H1 (cell line): ENCODE data around the gene EXOSC1. TPM values are rescaled to one million over a fixed set of nuclear protein-coding genes. Genes with fewer than 3 reads are reported as not detected.

Experiments used
- CTCF ChIA-PET: fragments of 300-600 bp; sonication (Branson Sonifier 250); formaldehyde crosslinking; loops from one replicate; lab custom pipeline; 2021; ENCODE audit not compliant: partially characterized antibody; lab: Charles Lee
- POLR2A ChIA-PET: fragments of 300-600 bp; sonication (Branson Sonifier 250); formaldehyde crosslinking; loops from one replicate; lab custom pipeline; 2021; ENCODE audit warnings: inconsistent platforms; ENCODE audit not compliant: partially characterized antibody; lab: Charles Lee
- DNase-seq, 2 experiments: peaks; one replicate each; pipeline versions ENCODE4 v3.0.0 to v3.0.0-alpha.2; 2010 to 2022; ENCODE audit warnings: low spot score in 2 of 2, low read depth in 1 of 2, mixed read lengths in 1 of 2
- FAIRE-seq: peaks from 2 replicates; lab custom pipeline; 2011; peaks lifted over from hg19 to GRCh38; lab: Jason Lieb, UNC
- H2AFZ ChIP-seq: 2 replicates; pipeline ENCODE4 v1.8.1; 2012; ENCODE audit warnings: low read length, inconsistent platforms
- H2AK5ac ChIP-seq: 2 replicates; pipeline ENCODE4 v1.6.1; 2013; ENCODE audit warnings: low read depth, low read length
- H2BK120ac ChIP-seq: replicated peaks from 2 replicates; pipeline ENCODE3; 2013; ENCODE audit warnings: low read depth, low read length, inconsistent platforms
- H2BK12ac ChIP-seq: 2 replicates; pipeline ENCODE4 v1.6.1; 2013; ENCODE audit warnings: low read depth, low read length
- H2BK15ac ChIP-seq: 2 replicates; pipeline ENCODE4 v1.6.1; 2013; ENCODE audit warnings: low read length
- H2BK20ac ChIP-seq: 2 replicates; pipeline ENCODE4 v1.6.1; 2013; ENCODE audit warnings: low read length
- H2BK5ac ChIP-seq: 2 replicates; pipeline ENCODE4 v1.6.1; 2013; ENCODE audit warnings: low read depth, low read length
- H3K14ac ChIP-seq: 2 replicates; pipeline ENCODE4 v1.6.1; 2013; ENCODE audit warnings: inconsistent platforms; ENCODE audit not compliant: insufficient read length
- H3K18ac ChIP-seq: 2 replicates; pipeline ENCODE4 v1.6.1; 2013; ENCODE audit warnings: low read length; ENCODE audit errors: extremely low read depth
- H3K23ac ChIP-seq: 2 replicates; pipeline ENCODE4 v1.6.1; 2013; ENCODE audit warnings: inconsistent platforms; ENCODE audit not compliant: insufficient read length
- H3K23me2 ChIP-seq: 2 replicates; pipeline ENCODE4 v1.6.1; 2013; ENCODE audit warnings: low read depth, low read length
- H3K27ac ChIP-seq: 2 replicates; pipeline ENCODE4 v1.6.1; 2011; ENCODE audit warnings: low read depth, low read length, inconsistent platforms
- H3K27me3 ChIP-seq, 4 experiments: replicated peaks in 1 of 4; 1 replicate in 1 of 4; 2 replicates in 3 of 4; pipeline versions ENCODE4 v1.6.1 to v1.8.1; 2011 to 2013; ENCODE audit warnings: low read length in 3 of 4, mild to moderate bottlenecking in 3 of 4, inconsistent platforms in 2 of 4, mixed read lengths in 2 of 4, moderate library complexity in 1 of 4; ENCODE audit not compliant: control insufficient read depth in 3 of 4, insufficient read depth in 3 of 4; ENCODE audit errors: extremely low read depth in 1 of 4
- H3K36me3 ChIP-seq, 4 experiments: 2 replicates each; pipeline versions ENCODE4 v1.6.1 to v1.8.1; 2011 to 2013; ENCODE audit warnings: mild to moderate bottlenecking in 4 of 4, low read length in 3 of 4, moderate library complexity in 2 of 4, control low read depth in 1 of 4, inconsistent platforms in 1 of 4; ENCODE audit not compliant: insufficient read depth in 4 of 4, control insufficient read depth in 2 of 4
- H3K4ac ChIP-seq: replicated peaks from 2 replicates; pipeline ENCODE3; 2013; ENCODE audit warnings: low read length, low read depth, mixed read lengths, inconsistent platforms; ENCODE audit not compliant: insufficient read length
- H3K4me1 ChIP-seq, 4 experiments: replicated peaks in 1 of 4; 1 replicate in 1 of 4; 2 replicates in 3 of 4; pipeline versions ENCODE4 v1.6.1 to v1.8.1; 2011 to 2013; ENCODE audit warnings: low read length in 3 of 4, inconsistent platforms in 2 of 4, mixed read lengths in 1 of 4; ENCODE audit not compliant: insufficient read depth in 4 of 4, control insufficient read depth in 3 of 4
- H3K4me2 ChIP-seq, 2 experiments: 2 replicates each; pipeline versions ENCODE4 v1.6.1 to v1.8.1; 2011 to 2013; ENCODE audit warnings: low read depth in 2 of 2, low read length in 2 of 2, control low read depth in 1 of 2, inconsistent platforms in 1 of 2, mild to moderate bottlenecking in 1 of 2; ENCODE audit not compliant: insufficient read depth in 1 of 2
- H3K4me3 ChIP-seq, 4 experiments: fragments of 200-600, 300-600 bp in 1 of 4; sonication (generic), shearing (Covaris generic), sonication (Bioruptor Twin) in 1 of 4; 2 replicates each; pipeline versions ENCODE4 v1.5.1 to v1.8.1; 2011 to 2016; ENCODE audit warnings: low read length in 4 of 4, low read depth in 3 of 4, control low read depth in 2 of 4, inconsistent platforms in 2 of 4, mild to moderate bottlenecking in 2 of 4, mixed read lengths in 1 of 4, moderate library complexity in 1 of 4; ENCODE audit not compliant: insufficient read depth in 2 of 4; ENCODE audit errors: extremely low read depth in 1 of 4
- H3K56ac ChIP-seq: replicated peaks from 2 replicates; pipeline ENCODE3; 2013; ENCODE audit warnings: low read depth, mild to moderate bottlenecking, mixed read lengths, low read length, inconsistent platforms; ENCODE audit not compliant: insufficient read length
- H3K79me1 ChIP-seq: 2 replicates; pipeline ENCODE4 v1.6.1; 2013; ENCODE audit warnings: low read depth, low read length, control low read depth
- H3K79me2 ChIP-seq, 2 experiments: 2 replicates each; pipeline versions ENCODE4 v1.6.1 to v1.8.1; 2012 to 2013; ENCODE audit warnings: low read length in 2 of 2, mild to moderate bottlenecking in 2 of 2, inconsistent platforms in 1 of 2; ENCODE audit not compliant: insufficient read depth in 2 of 2, control insufficient read depth in 1 of 2
- H3K9ac ChIP-seq, 4 experiments: replicated peaks in 1 of 4; 1 replicate in 1 of 4; 2 replicates in 3 of 4; pipeline versions ENCODE4 v1.6.1 to v1.8.1; 2011 to 2013; ENCODE audit warnings: low read depth in 3 of 4, low read length in 3 of 4, control low read depth in 2 of 4, mild to moderate bottlenecking in 2 of 4, moderate library complexity in 2 of 4, inconsistent platforms in 1 of 4; ENCODE audit errors: extremely low read depth in 1 of 4
- H3K9me3 ChIP-seq, 2 experiments: 2 replicates each; pipeline versions ENCODE4 v1.6.1 to v1.8.1; 2012 to 2013; ENCODE audit warnings: mild to moderate bottlenecking in 2 of 2, moderate library complexity in 2 of 2, control low read depth in 1 of 2, inconsistent platforms in 1 of 2, low read depth in 1 of 2, low read length in 1 of 2, mixed read lengths in 1 of 2; ENCODE audit not compliant: insufficient read depth in 2 of 2
- H4K20me1 ChIP-seq, 2 experiments: replicated peaks in 1 of 2; 2 replicates each; pipeline versions ENCODE3 to v1.8.1; 2011 to 2013; ENCODE audit warnings: inconsistent platforms in 2 of 2, low read length in 2 of 2, mild to moderate bottlenecking in 1 of 2; ENCODE audit not compliant: insufficient read depth in 2 of 2, control insufficient read depth in 1 of 2
- H4K5ac ChIP-seq: 2 replicates; pipeline ENCODE4 v1.6.1; 2013; ENCODE audit warnings: low read length, low read depth, mixed read lengths, inconsistent platforms; ENCODE audit not compliant: insufficient read length
- H4K8ac ChIP-seq: 2 replicates; pipeline ENCODE4 v1.8.0; 2013; ENCODE audit warnings: mild to moderate bottlenecking, moderate library complexity, low read length, inconsistent platforms; ENCODE audit not compliant: insufficient read depth; ENCODE audit errors: extremely low read depth
- H4K91ac ChIP-seq: replicated peaks from 2 replicates; pipeline ENCODE3; 2013; ENCODE audit warnings: low read length, mixed read lengths, inconsistent platforms; ENCODE audit not compliant: insufficient read length
- CHD1 ChIP-seq: IDR thresholded peaks from 2 replicates; pipeline ENCODE4 v1.6.1; 2012; ENCODE audit warnings: low read depth, low read length, improper control_type of control experiment
- GABPA ChIP-seq: IDR thresholded peaks from 2 replicates; pipeline ENCODE4 v1.6.1; 2011; ENCODE audit warnings: mild to moderate bottlenecking, low read length, moderate library complexity, borderline replicate concordance; ENCODE audit not compliant: insufficient read depth
- JUN ChIP-seq: IDR thresholded peaks from 2 replicates; pipeline ENCODE4 v1.6.1; 2011; ENCODE audit warnings: low read depth, mild to moderate bottlenecking, improper control_type of control experiment, low read length
- KDM1A ChIP-seq: fragments of 200-600, 300-600 bp; sonication (generic); IDR thresholded peaks from 2 replicates; pipeline ENCODE4 v1.7.1; 2016; ENCODE audit warnings: mild to moderate bottlenecking, low read length, borderline replicate concordance
- NANOG ChIP-seq: IDR thresholded peaks from 2 replicates; pipeline ENCODE4 v1.6.1; 2011; ENCODE audit warnings: low read length, low read depth, mild to moderate bottlenecking, inconsistent platforms; ENCODE audit not compliant: insufficient read depth, poor library complexity, severe bottlenecking
- PHF8 ChIP-seq: fragments of 200-600 bp; sonication (generic); conservative IDR thresholded peaks from 2 replicates; pipeline ENCODE4 v1.7.1; 2012; ENCODE audit warnings: low read depth, mild to moderate bottlenecking, inconsistent platforms, low read length, moderate library complexity
- POLR2A ChIP-seq, 2 experiments: IDR thresholded peaks; 1 replicate in 1 of 2; 2 replicates in 1 of 2; pipeline ENCODE4 v1.6.1; 2011; ENCODE audit warnings: low read depth in 2 of 2, low read length in 2 of 2, mild to moderate bottlenecking in 2 of 2; ENCODE audit errors: control extremely low read depth in 1 of 2
- RXRA ChIP-seq: IDR thresholded peaks from 2 replicates; pipeline ENCODE4 v1.6.1; 2011; ENCODE audit warnings: low read depth, mild to moderate bottlenecking, low read length, moderate library complexity; ENCODE audit not compliant: insufficient read depth
- SIRT6 ChIP-seq: IDR thresholded peaks from one replicate; pipeline ENCODE4 v1.7.1; 2012; ENCODE audit warnings: low read length, inconsistent platforms
- SP1 ChIP-seq: IDR thresholded peaks from 2 replicates; pipeline ENCODE4 v1.6.1; 2011; ENCODE audit warnings: low read depth, low read length
- SP2 ChIP-seq: IDR thresholded peaks from 2 replicates; pipeline ENCODE4 v1.6.1; 2012; ENCODE audit warnings: mild to moderate bottlenecking, low read length, inconsistent platforms
- polyA plus RNA-seq, 7 experiments: library from polyadenylated mRNA; depleted of rRNA in 3 of 7; stranded (reverse) in 5 of 7; unstranded in 2 of 7; fragments of >200 nt in 5 of 7; fragments of 200-250 nt in 2 of 7; gene quantifications; 1 replicate in 5 of 7; 2 replicates in 1 of 7; 4 replicates in 1 of 7; pipeline versions ENCODE4 v1.2.1 to v1.2.3, GENCODE V29; 2011 to 2013; ENCODE audit warnings: missing spikeins in 2 of 7, mixed read lengths in 2 of 7
- total RNA-seq: library from RNA; stranded (reverse); fragmentation: NEBNext Ultra II Directional; extraction: Animal tissue kit (Norgen Biotek cat#: 25700); gene quantifications from 2 replicates; pipeline ENCODE4 v1.2.1, GENCODE V29; 2021

The EXOSC1 gene
- total and polyA plus RNA-seq, 2 of the 8 experiments (the other 6 are each of a cell fraction or from before 2014, with no cell fraction given), result 52.1 to 68.1 TPM

- H4K5ac ChIP-seq, result no peak overlapping the region
- DNase-seq (no peak), FAIRE-seq (no peak)
- no peaks in the 10 kb centered on the region for H3K23me2 ChIP-seq
- H2AK5ac ChIP-seq, result no peak overlapping the region
- no peak overlapping the region for H2BK120ac ChIP-seq
- peaks cover 0 to 11% of the 10 kb centered on the region in 2 experiments; a peak in 2 of 4 replicates for H3K79me2 ChIP-seq
- H3K4me1 ChIP-seq, result no peaks in the 10 kb centered on the region
- H4K20me1 ChIP-seq, result peaks cover 4 to 9% of the 10 kb centered on the region in 2 experiments
- H2BK12ac ChIP-seq, result no peak overlapping the region
- no peaks in the 10 kb centered on the region for H3K27me3 ChIP-seq
- no peak overlapping the region for H3K4ac ChIP-seq
- no peak overlapping the region for H2BK20ac ChIP-seq
- no peak overlapping the region for H3K56ac ChIP-seq
- ChIA-PET CTCF (interaction anchor here (0.8 to 2.3 kb wide), 8 partner anchors 10 to 33 kb away, joined by 3 to 13 read pairs (median 4); partner anchors contain the start of gene RRP12), POLR2A (interaction anchor here (0.5 to 10.5 kb wide), 29 partner anchors 9 to 281 kb away, joined by 3 to 185 read pairs (median 4); partner anchors contain the start of genes AVPI1, EXOSC1, RRP12 and UBTD1)
- no peak overlapping the region for H3K23ac ChIP-seq
- H3K4me3 ChIP-seq, result no peak overlapping the region
- no peak overlapping the region for H4K91ac ChIP-seq
- no peak overlapping the region for H3K27ac ChIP-seq
- no peak overlapping the region for H4K8ac ChIP-seq
- no peak overlapping the region for H3K9ac ChIP-seq
- no peak overlapping the region for H3K4me2 ChIP-seq
- H3K14ac ChIP-seq, result no peak overlapping the region
- no peak overlapping the region for H3K18ac ChIP-seq
- no peak overlapping the region for H2BK15ac ChIP-seq
- H3K9me3 ChIP-seq, result no peaks in the 10 kb centered on the region
- H2BK5ac ChIP-seq, result no peak overlapping the region
- no peak overlapping the region for H2AFZ ChIP-seq
- H3K79me1 ChIP-seq, result no peaks in the 10 kb centered on the region
- peaks cover 23 to 75% (median 57%) of the 10 kb centered on the region in 4 experiments for H3K36me3 ChIP-seq
- TF ChIP-seq SP1, result no peak
- no peak for TF ChIP-seq CHD1
- TF ChIP-seq GABPA, result no peak
- TF ChIP-seq PHF8, result no peak
- no peak for TF ChIP-seq POLR2A (IDR thresholded peaks at IDR 0.05; ENCODE audit: control extremely low read depth in 1 of 2, low read depth in 2 of 2, low read length in 2 of 2)
- no peak for TF ChIP-seq SIRT6
- TF ChIP-seq KDM1A, result no peak
- TF ChIP-seq SP2, result no peak
- no peak for TF ChIP-seq JUN
- no peak for TF ChIP-seq NANOG
- no peak for TF ChIP-seq RXRA
These were observed 11.8 kb downstream of the EXOSC1 start for GRCh38 chr10:97434055-97434454.
